Measurements from ENCODE around the gene ARPC1B.

ARPC1B gene

GRCh38 chr7:99389772-99390171 lies 15.2 kb downstream of the ARPC1B start:
- DNase-seq (ENCODE audit: low read depth): no peak

GRCh38 chr7:99390941-99391602 lies 16.5 kb downstream of the ARPC1B start:
- DNase-seq (ENCODE audit: low read depth): no peak

DNA sequence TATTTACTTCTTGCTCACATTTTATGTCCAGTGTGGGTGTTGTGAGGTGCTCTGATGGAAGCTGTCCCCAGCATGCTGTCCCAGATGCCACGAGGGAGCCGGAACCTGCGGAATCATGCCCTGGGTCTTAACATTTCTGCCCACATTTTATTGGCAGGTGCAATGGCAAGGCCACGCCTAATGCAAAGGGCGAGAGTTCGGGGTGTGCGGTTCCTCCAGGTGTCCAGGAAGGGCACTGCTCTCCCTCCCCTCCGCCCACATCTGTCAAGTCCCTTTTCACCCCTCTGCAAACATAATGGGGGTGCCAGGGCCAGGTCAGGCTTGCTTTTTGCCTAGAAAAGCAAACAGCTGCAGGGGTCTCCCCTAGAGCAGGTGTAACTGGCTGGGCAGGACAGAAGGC lies 17.5 kb downstream of the ARPC1B start:
- DNase-seq (ENCODE audit: low read depth): no peak

GRCh38 chr7:99392659-99393354 lies 18.3 kb downstream of the ARPC1B start:
- no peak for DNase-seq (ENCODE audit: low read depth)

DNA sequence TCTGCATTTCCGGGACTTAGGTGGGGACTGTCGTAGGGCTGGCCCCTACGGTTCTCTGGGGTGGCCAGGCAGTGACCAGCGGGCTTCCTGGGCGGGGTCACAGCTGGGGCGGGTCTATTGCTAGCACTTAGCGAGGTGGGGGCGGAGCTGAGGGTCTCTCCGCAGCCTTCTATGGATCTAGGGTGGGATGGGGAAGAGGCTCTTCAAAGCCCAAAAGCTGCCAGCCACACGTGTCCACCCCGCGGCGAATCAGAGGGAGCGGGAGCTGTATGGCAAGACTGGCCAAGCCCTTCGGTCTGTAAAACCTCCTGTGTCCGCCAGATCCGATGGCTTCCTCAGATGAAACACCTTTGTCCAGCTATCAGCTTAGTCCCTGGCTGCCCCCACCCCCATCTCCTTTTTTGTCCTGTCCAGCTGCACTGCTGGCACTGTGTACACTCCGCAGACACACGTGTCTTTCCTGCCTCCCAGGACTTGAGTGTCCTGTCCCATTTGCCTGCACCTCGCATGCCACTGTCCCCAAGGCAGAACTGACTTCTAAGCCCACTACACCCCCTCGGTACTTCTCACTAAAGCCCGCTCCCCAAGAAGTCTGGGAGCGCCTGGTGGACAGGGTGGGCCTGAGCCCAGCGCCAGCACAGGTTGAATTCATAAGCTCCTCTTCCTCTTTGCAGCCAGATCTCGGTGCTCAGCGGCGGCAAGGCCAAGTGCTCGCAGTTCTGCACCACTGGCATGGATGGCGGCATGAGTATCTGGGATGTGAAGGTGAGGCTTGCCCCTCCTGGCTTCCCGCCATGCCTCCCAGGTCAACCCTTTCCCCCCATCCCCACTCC lies 19.0 kb downstream of the ARPC1B start:
- no peak for DNase-seq (ENCODE audit: low read depth)

DNA sequence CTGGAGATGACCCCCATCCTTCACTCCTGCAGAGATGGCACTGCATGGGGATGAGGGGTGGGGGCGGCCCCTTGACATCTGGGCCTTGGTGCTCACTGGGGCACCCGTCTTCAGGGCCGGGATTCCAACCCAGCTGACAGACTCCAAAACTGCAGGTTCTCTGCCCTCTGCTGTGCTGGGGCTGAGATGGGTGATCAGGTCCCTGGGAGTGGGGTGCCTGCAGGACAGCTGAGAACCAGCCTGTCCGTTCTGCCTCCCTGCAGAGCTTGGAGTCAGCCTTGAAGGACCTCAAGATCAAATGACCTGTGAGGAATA lies 19.6 kb downstream of the ARPC1B start:
- DNase-seq (ENCODE audit: low read depth): no peak

DNA sequence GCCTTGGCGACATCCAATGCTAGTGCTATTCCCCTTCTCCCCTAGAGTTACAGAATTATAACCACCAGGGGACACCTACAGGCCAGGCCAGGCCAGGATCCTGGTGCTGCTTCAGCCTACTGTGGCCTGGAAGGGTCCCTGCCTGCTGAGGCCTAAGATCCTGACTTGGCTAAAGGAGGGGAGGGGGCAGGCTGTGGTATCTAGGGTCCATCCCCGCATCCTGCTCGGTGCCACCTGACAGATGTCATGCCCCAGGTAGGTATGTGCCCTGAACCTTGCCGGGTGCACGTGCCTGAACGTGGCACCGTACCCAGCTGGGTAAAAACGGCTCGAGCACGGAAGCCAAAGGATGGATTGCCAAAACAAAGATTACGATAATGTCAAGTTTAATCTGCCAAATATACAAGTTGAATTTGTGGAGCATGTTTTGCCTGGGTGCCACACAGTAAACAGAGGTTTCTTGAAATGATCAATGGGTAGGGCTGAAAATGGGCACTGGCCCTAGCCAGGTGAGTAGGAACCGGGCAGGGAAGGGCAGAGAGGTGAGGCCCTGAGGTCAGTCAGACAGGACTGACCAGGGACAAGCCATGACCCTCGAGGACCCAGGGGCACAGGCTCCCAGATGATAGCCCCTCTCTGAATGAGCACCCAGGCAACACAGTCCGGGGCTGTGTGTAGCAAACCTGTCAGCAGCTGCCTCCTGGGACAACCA lies 21.2 kb downstream of the ARPC1B start:
- DNase-seq (ENCODE audit: low read depth): no peak

DNA sequence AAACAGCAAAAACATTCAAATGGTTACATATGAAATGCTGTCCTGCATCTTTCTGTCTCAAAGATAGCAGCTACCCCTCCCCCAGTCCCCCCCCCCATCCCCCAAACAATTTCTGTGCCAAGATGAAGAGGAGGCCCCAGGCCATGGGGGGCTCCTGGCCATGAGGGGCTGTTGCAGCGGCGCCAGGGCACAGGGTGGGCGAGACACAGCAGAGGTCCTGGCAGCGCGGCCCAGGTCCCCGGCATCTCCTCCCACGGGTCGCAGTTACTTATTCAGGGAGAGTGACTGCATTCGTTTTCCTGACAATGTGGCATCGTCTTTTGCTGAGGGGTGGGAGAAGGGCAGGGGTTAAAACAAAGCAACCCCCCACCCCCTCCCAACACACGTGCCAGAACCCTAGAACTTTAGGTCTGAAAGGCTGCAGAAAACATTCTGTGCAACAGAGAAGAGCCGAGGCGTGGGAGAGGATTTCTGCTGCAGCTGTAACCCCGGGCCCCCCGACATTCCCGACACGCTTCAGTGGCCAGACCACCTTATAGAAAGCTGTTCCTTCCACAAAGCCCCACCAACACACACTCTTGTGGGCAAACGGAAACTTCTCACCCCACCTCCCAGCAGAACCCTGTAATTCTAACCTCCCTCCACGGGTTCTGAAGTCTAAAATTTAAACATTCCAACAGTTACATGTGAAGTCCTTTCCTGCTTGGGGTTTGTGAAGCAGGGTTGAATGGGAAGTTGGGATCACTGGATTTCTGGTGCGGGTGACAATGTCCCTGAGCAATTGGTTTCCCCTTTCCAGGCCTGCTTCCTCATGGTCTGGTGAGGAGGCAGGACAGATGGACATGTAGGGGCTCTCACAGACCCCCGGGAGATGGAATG lies 22.1 kb downstream of the ARPC1B start:
- no peak for DNase-seq (ENCODE audit: low read depth)

DNA sequence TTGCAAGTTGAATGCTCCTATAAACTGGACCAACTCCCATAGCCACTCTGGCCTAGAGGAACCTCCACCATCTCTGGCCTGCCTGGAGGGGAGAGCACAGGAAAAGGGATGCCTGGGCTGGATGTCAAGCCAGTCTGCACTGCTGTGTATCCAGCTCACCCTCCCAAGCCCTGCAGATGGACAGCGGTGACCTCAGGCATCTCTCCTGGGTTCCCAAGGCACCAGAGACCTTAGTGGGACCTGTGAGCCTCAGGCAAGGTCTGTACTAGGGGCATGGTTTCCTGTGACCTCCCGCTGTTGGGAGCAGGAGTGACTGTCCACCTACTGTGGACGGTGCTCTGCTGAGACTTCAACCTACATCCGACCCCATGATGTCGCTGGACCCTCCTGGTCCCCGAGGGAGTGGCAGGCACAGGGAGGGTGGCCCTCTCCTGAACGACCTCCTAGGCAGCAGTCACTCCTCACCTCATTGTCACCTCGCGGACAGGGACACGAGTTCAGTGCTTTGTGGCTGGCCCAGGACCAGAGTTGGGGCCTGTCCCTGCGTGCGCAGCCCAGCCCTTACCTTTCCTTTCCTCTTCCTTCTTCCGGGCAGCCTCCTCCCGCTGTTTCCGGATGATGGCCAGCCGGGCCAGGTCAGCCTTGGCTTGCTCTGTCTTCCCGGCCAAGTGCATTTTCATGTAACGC lies 22.9 kb downstream of the ARPC1B start:
- DNase-seq (ENCODE audit: low read depth): no peak

- no peak for DNase-seq (ENCODE audit: low read depth)
Observed at GRCh38 chr7:99398891-99399445, 24.4 kb downstream of the ARPC1B start.

DNA sequence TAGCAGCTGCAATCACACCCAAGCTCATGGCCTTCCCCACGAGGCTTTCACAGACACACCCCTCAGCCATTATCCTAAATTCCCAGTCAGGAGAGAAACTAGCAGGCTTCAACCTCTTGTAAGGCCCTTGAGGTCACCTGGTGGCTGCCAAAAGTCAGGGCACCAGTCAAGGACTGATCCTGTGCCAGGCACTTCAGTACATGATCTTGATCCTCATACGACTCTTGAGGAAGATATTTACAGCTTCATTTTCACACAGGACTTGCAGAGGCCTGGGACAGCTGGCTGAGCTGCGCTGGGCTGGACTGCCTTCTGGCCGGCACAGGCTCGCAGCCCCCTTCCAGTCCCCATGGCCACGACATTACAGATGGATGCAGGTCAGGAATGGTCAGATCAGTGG lies 25.1 kb downstream of the ARPC1B start:
- DNase-seq (ENCODE audit: low read depth): no peak

DNA sequence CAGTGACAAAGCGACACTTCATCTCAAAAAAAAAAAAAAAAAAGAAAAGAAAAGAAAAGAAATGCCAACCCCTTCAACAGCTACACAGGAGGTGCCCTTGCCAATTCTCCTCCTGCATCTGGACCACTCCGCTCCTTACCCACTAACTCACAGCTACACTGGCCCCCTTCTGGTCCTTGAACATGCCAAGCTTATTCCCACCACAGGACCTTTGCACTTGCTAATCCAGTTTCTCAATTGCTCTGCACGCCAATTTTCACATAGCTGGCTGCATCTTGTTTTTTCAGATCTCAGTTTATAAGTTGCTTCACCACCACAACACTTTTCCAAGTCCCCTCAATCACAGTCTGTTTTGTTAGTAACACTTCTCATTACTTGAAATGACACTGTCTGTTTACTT lies 28.3 kb downstream of the ARPC1B start:
- no peak for DNase-seq (ENCODE audit: low read depth)

- DNase-seq (ENCODE audit: low read depth): no peak
Observed at GRCh38 chr7:99403764-99404163, 29.2 kb downstream of the ARPC1B start.

DNA sequence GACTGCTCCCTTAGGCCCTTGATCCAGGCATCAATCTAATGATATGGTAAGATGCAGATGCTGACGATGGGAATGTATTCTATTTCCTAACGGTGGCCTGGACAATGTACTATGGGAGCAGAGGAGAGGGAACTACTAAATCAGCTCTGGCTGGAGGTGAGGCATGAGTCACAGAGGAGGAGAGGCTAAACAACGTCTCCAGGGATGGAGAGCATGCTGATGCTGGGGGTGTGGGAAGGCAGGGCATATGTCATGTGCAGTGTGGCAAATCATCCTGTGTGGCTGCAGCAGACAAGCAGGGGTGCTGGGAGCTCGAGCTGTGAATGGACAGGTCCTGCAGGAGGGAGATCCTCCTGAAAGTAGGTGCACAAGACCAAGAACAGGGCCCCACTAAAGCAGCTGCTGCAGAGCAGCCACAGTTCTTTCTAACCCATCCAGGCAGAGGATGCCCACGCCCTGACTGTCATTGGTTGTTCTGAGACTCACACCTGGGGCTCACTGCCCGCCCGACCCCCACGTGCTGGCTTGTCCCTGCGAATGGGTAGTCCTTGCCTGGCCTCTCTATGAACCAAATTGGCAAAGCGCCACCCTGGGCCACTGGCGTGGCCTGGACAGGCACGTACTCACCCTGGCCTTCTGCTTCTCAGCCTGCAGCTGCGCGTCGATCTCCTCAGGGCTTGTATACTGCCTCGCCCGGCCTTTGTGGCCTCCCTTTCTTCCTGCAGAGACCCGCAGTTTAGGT lies 29.9 kb downstream of the ARPC1B start:
- DNase-seq (ENCODE audit: low read depth): peak; percentile 18

DNA sequence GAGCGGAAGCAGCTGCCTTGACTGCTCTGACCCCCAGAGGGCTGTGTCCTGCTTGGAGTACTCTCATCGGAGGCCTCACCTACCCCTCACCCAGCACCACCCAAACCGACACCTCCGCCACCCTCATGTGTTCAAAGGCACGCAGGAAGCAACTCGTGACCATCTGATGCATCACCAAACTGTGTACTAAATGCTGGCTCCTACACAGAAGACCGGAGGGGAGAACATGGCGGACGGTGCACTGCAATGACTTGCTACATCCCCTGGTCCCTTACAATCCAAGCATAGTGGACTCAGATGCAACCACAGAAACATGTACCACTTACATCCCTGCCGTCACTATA lies 30.4 kb downstream of the ARPC1B start:
- DNase-seq (ENCODE audit: low read depth): no peak

GRCh38 chr7:99406557-99406956 lies 32.0 kb downstream of the ARPC1B start:
- DNase-seq (ENCODE audit: low read depth): no peak

DNA sequence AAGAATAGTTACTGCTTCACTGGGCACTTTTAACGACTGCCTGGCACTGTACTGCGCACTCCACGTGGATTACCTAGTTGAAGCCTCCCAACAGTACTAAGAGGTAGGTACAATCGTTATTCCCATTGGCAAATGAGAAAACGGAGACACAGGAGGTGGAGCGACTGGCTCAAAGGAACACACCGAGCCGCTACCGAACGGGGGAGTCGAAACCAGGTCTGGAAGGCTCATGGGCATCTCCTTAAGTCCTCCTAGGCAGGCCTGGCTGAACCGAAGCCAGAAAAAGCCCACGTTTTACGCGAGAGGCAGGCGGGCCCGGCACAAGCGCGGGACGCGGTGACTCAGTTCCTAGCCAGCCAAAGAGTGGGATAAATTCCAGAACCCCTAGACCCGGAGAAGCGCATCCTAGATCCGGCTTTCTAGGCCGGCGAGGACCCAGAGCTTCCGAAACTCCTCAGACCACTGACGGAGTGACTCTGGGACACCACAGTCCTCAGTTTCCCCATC lies 33.4 kb downstream of the ARPC1B start:
- DNase-seq (ENCODE audit: low read depth): peak; percentile 58

GRCh38 chr7:99408379-99409191 lies 34.1 kb downstream of the ARPC1B start, which contains the start of the genes BUD31 and PDAP1:
BUD31 (plus strand) TSS chr7:99408969; CDS start chr7:99411093, 2,124 bp downstream.
PDAP1 (minus strand) TSS chr7:99408597; CDS start chr7:99408548, 49 bp downstream.
- DNase-seq (ENCODE audit: low read depth): peak; percentile 87

- DNase-seq (ENCODE audit: low read depth): no peak
Observed at GRCh38 chr7:99409192-99409572, 34.7 kb downstream of the ARPC1B start.
